Right ventricle myocardium inferior (tissue), 1 donor: ENCODE data around the gene SPRED3. TPM values are rescaled to one million over a fixed set of nuclear protein-coding genes. Genes with fewer than 3 reads are reported as not detected.
"Not testable (repeated sequence)": the region's sequence is repeated elsewhere in the genome, so short reads cannot be mapped to it uniquely, and the experiment has no call there.

Source experiments
- ATAC-seq: fragments of 200-7000 bp; cut with Tn5 transposase; one replicate; pipeline ENCODE4 v1.9.1; 2020; ENCODE audit warnings: mild to moderate bottlenecking, moderate library complexity
- DNase-seq: peaks from one replicate; pipeline ENCODE4 v3.0.0; 2021; ENCODE audit errors: missing footprints
- intact Hi-C: fragments of 100-400 bp; cut with DNase I; formaldehyde crosslinking; loops from one replicate; pipeline ENCODE4 v1.11.0; 2022
- long read RNA-seq: library from polyadenylated mRNA; unstranded; transcript quantifications from one replicate; pipeline ENCODE4 v2.0.0, GENCODE V29; 2021
- total RNA-seq: library from RNA; stranded (reverse); fragmentation: NEBNext Ultra II Directional; extraction: Animal tissue kit (Norgen Biotek cat#: 25700); gene quantifications from one replicate; pipeline ENCODE4 v1.2.1, GENCODE V29; 2021
- donor health status: DM: no; HTN: yes; CAD: no; lungs with severe emphysema.

SPRED3 gene
- 0.16 TPM for total RNA-seq
- long read RNA-seq: 0 reads

- intact Hi-C loops: no loop called here
- DNase-seq (no peak), ATAC-seq (no peak)
These were observed at the start of gene SPRED3 for GRCh38 chr19:38388349-38389100. Gene SPRED3, plus strand, starts transcription at chr19:38388697. Its CDS starts 1,606 bp downstream, at chr19:38390303.

- ATAC-seq, DNase-seq, intact Hi-C loops: not testable (repeated sequence)
These were observed 49.5 kb upstream of the SPRED3 start for GRCh38 chr19:38339011-38339410.

DNA sequence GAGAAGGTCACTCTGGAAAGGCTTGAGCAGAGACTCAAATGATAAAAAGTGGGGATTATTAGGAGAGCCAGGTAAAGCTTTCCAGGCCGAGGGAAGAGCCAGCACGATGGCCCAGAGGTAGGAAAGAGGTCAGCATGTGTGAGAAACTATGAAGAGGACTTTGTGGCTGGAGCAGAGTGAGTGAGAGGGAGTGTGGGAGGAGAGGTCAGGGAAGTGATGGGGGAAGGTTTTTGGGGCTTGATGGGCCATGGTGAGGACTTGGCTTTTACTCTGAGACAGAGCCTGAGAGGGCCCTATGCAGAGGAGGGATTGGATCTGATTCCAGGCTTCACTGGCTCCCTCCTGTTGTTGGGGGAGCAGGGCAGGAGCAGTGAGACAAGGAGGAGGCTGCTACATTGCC is 47.6 kb upstream of the SPRED3 start:
- intact Hi-C loops: no loop called here
- ATAC-seq (no peak), DNase-seq (no peak)

DNA sequence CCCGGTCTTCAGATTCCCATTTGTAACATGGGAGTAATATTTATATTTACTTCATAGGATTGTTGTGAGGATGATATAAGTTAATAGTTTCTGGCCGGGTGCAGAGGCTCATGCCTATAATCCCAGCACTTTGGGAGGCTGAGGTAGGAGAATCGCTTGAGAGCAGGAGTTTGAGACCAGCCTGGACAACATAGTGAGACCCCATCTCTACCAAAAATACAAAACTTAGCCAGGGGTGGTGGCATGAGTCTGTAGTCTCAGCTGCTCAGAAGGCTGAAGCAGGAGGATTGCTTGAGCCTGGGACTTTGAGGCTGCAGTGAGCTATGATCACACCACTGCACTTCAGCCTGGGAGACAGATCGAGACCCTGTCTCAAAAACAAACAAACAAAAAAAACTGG is 41.7 kb upstream of the SPRED3 start:
- DNase-seq (no peak), ATAC-seq (no peak)
- intact Hi-C loops: no loop called here

GRCh38 chr19:38350883-38351282 is 37.6 kb upstream of the SPRED3 start:
- DNase-seq (no peak), ATAC-seq (no peak)
- intact Hi-C loops: no loop called here

DNA sequence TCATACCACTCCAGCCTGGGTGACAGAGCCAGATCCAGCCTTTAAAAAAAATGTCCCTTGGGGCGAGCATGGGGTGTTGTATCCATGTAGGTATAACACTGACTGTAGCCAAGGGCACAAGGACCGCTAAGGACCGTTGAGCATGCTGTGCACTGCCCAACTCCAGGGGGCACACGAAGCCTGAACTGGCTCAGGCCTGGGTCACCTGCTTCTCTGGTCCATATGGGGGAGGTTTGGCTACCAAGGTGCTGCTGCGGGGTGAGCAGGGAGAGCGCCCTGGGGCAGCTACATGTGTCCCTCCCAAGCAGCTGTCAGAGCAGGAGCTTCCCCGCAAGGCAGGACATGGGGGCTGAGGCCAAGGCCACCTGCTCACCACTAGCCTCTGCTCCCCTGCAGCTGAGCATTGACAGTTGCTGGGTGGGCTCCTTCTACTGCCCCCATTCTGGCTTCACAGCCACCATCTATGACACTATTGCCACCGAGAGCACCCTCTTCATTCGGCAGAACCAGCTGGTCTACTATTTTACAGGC is 36.6 kb upstream of the SPRED3 start:
- intact Hi-C loops: no loop called here
- ATAC-seq: no peak
- DNase-seq: no peak

GRCh38 chr19:38352611-38353010 is 35.9 kb upstream of the SPRED3 start:
- ATAC-seq: no peak
- intact Hi-C loops: no loop called here
- DNase-seq: no peak

DNA sequence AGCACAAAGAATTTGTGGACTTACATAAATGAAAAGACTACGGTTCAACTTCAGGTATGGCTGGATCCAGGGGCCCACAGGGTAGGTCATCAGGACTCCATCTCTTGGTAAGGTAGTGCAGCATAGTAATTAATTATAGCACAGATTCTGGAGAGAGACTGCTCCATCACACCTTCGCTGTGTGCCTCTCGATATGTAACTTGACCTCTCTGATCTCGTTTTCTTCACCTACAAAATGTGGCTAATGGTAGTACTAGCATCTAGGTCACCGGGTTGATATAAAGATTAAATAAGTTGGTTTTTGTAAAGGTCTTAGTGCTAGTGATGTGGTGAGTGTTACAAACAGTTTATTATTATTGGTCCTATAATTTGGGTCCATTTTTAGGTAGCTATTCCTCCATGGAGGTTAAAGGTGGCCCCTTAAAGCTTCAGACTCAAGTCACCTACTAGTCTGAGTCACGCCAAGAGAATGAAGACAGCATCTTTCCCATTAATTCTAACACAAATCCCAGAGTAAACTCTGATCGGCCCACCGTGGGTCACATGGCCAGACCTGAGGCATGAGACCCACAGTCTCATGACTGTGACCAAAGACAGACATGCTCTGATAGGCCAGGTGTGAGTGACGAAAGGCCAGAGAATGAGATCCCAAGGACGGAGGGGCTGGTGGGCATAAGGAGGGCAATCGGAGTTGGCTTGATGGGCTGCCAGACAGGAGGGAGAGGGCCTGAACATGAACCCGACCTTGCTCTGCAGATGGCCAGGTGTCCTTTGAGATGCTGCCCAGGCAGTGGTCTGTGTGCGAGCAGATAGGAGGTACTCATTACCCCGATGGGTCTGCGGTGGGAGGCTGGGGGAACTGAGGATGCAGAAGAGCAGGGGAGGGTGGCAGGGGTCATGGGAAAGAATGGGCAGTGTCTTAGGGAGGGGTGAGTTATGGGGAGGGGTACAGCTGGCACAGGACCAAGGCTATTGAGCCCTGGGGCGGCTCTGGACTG is 32.5 kb upstream of the SPRED3 start:
- ATAC-seq (no peak), DNase-seq (no peak)
- intact Hi-C loops: no loop called here

GRCh38 chr19:38358071-38358470 is 30.4 kb upstream of the SPRED3 start:
- ATAC-seq (no peak), DNase-seq (no peak)
- intact Hi-C loops: no loop called here

GRCh38 chr19:38359242-38360021 is 29.1 kb upstream of the SPRED3 start:
- intact Hi-C loops: no loop called here
- no peak for DNase-seq
- no peak for ATAC-seq

DNA sequence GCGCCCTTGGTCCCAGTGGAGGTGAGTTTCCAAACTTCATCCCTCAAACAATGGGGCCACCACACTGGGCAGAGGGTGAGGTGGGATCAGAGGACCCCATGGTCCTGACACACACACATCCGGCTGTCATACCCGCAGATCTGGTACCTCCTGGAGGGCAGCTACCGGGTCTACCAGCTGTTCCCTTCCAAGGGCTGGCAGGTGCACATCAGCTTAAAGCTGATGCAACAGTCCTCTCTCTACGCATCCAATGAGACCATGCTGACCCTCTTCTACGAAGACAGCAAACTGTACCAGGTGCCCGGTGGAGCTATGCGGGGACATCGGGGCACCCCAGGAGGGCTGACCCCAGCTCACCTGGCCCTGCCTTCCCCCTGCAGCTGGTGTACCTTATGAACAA is 28.1 kb upstream of the SPRED3 start:
- no peak for DNase-seq
- ATAC-seq: no peak
- intact Hi-C loops: no loop called here

DNA sequence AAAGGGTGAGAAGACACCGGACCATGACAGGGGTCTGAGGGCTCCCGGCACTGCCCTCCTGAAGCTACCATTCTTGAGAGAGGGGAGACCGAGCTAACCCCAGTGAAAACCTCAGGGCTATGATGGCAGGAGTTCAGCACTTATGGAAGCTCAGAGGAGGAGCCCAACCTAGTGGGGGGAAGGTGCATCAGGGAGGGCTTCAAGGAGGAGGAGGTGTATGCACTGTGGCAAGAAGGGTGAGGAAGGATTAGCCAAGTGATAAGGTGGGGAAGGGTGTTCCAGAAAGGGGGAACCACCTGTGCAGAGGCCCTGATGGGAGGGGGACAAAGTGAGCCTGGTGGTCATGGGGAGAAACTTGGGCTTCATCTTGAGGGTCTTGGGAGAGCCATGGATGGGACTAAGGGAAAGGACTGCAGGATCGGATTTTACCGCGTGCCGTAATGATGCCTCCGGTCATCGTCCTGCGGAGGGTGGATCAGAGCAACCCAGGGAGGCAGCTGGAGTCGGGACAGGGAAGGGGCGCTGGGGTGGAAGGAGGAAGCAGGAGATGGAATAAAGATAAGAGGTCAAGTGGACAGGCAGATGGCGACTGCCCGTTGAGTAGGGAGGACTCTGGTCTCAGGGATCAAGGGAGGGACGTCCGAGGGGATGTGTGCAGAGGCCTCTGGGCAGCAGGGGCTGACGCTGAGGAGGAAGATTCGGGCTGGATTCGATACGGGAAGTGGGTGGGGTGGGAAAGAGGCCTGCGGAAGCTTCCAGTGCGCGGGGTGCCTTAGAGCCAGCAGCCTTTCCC is 27.5 kb upstream of the SPRED3 start:
- DNase-seq (no peak), ATAC-seq (peak; percentile 15)
- intact Hi-C loops: no loop called here

DNA sequence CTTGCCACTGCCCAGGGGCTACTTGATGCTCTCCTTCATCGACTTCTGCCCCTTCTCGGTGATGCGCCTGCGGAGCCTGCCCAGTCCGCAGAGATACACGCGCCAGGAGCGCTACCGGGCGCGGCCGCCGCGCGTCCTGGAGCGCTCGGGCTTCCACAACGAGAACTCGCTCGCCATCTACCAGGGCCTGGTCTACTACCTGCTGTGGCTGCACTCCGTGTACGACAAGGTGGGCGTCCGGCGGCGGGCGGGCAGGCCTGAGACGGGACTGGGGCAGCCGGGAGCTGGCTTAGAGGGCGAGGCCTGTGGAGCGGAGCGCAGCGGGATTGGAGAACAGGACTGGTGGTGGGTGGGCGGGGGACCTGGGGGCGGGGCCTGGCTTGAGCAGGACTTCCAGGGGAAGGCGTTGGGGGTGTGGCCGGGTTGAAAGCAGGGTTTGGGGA is 26.8 kb upstream of the SPRED3 start:
- intact Hi-C loops: no loop called here
- DNase-seq: peak; percentile 86
- ATAC-seq: peak; percentile 91

GRCh38 chr19:38362076-38362945 is 26.2 kb upstream of the SPRED3 start:
- intact Hi-C loops: no loop called here
- peak; percentile 90 for DNase-seq
- peak; percentile 74 for ATAC-seq

DNA sequence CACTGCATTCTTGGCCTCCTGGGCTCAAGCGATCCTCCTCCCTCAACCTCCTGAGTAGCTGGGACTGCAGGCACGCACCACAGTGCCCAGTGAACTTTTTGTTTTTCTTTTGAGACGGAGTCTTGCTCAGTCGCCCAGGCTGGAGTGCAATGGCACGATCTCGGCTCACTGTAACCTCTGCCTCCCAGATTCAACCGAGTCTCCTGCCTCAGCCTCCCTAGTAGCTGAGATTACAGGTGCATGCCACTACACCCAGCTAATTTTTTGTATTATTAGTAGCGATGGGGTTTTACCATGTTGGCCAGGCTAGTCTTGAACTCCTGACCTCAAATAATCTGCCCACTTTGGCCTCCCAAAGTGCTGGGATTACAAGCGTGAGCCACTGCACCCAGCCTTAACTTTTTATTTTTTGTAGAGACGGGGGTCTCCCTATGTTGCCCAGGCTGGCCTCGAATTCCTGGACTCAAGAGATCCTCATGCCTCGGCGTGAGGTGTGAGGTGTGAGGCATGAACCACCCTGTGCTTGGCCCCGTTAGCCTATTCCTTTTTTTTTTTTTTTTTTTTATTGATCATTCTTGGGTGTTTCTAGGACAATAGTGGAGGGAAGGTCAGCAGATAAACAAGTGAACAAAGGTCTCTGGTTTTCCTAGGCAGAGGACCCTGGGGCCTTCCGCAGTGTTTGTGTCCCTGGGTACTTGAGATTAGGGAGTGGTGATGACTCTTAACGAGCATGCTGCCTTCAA is 25.4 kb upstream of the SPRED3 start:
- DNase-seq, intact Hi-C loops, ATAC-seq: not testable (repeated sequence)

GRCh38 chr19:38367041-38367440 is 21.5 kb upstream of the SPRED3 start:
- no peak for ATAC-seq
- intact Hi-C loops: no loop called here
- DNase-seq: no peak
